CD4-positive, alpha-beta T cell treated with Interleukin-15 for 4 hours (primary cell): ENCODE data around the gene RFC4.
"Not testable (repeated sequence)": the region's sequence is repeated elsewhere in the genome, so short reads cannot be mapped to it uniquely, and the experiment has no call there.

Source experiments
- DNase-seq: peaks from one replicate; pipeline ENCODE4 v3.0.0-alpha.2; 2020; ENCODE audit warnings: low spot score

The RFC4 gene

GRCh38 chr3:186825294-186825821 is 19.1 kb upstream of the RFC4 start:
- no peak for DNase-seq

GRCh38 chr3:186824430-186825139 is 18.3 kb upstream of the RFC4 start:
- DNase-seq: no peak

- DNase-seq: no peak
Observed at GRCh38 chr3:186823386-186823785, 17.1 kb upstream of the RFC4 start.

GRCh38 chr3:186822388-186822759 is 16.1 kb upstream of the RFC4 start:
- not testable (repeated sequence) for DNase-seq

GRCh38 chr3:186821429-186822387 is 15.4 kb upstream of the RFC4 start:
- peak; percentile 59 for DNase-seq

GRCh38 chr3:186818956-186819355 is 12.7 kb upstream of the RFC4 start:
- no peak for DNase-seq

- no peak for DNase-seq
Observed at GRCh38 chr3:186818516-186818915, 12.2 kb upstream of the RFC4 start.

GRCh38 chr3:186815435-186815834 is 9.2 kb upstream of the RFC4 start:
- no peak for DNase-seq

GRCh38 chr3:186814100-186814499 is 7.8 kb upstream of the RFC4 start:
- no peak for DNase-seq

GRCh38 chr3:186811313-186811712 is 5.0 kb upstream of the RFC4 start:
- not testable (repeated sequence) for DNase-seq

GRCh38 chr3:186810336-186810996 is 4.2 kb upstream of the RFC4 start:
- DNase-seq: no peak

- DNase-seq: no peak
Observed at GRCh38 chr3:186807231-186807630, 949 bp upstream of the RFC4 start.

- not testable (repeated sequence) for DNase-seq
Observed at GRCh38 chr3:186803447-186803846, 2.8 kb downstream of the RFC4 start.

- no peak for DNase-seq
Observed at GRCh38 chr3:186802701-186803100, 3.6 kb downstream of the RFC4 start.

GRCh38 chr3:186800285-186800684 is 6.0 kb downstream of the RFC4 start:
- no peak for DNase-seq

GRCh38 chr3:186798239-186798874 is 7.9 kb downstream of the RFC4 start:
- no peak for DNase-seq

GRCh38 chr3:186790261-186790981 is 15.9 kb downstream of the RFC4 start:
- DNase-seq: no peak

- no peak for DNase-seq
Observed at GRCh38 chr3:186789554-186790260, 16.6 kb downstream of the RFC4 start.

GRCh38 chr3:186788482-186789370 is 17.6 kb downstream of the RFC4 start:
- DNase-seq: no peak
